ENCODE data around the gene HTR3A.
"Not testable (repeated sequence)": the region's sequence is repeated elsewhere in the genome, so short reads cannot be mapped to it uniquely, and the experiment has no call there.

HTR3A gene

GRCh38 chr11:113974741-113975470 lies at the start of gene HTR3A:
TSS of gene HTR3A (plus strand) at chr11:113975108. CDS start at chr11:113975326, 218 bp downstream.
- Histone ChIP-seq H3K4me3 (no peak within 1 kb of the TSS), H3K27ac (no peak within 1 kb of the TSS)

GRCh38 chr11:113926273-113927197 lies 48.4 kb upstream of the HTR3A start:
- no peak overlapping the region for H3K27ac ChIP-seq
- H3K4me3 ChIP-seq = no peak overlapping the region

GRCh38 chr11:113928311-113928710 lies 46.6 kb upstream of the HTR3A start:
- H3K27ac ChIP-seq = no peak overlapping the region
- H3K4me3 ChIP-seq = no peak overlapping the region

GRCh38 chr11:113932788-113933187 lies 42.1 kb upstream of the HTR3A start:
- H3K27ac ChIP-seq = no peak overlapping the region

GRCh38 chr11:113934193-113934592 lies 40.7 kb upstream of the HTR3A start:
- H3K4me3 ChIP-seq, H3K27ac ChIP-seq: not testable (repeated sequence)

More at GRCh38 chr11:113932788-113933187, 42.1 kb upstream of the HTR3A start:
- H3K4me3 ChIP-seq = no peak overlapping the region

- Histone ChIP-seq H3K27ac (no peak overlapping the region), H3K4me3 (no peak overlapping the region)
Observed at GRCh38 chr11:113934761-113935160, 40.1 kb upstream of the HTR3A start.

- Histone ChIP-seq H3K27ac (no peak overlapping the region), H3K4me3 (no peak overlapping the region)
Observed at GRCh38 chr11:113935858-113936257, 39.0 kb upstream of the HTR3A start.

- Histone ChIP-seq H3K27ac (no peak overlapping the region), H3K4me3 (no peak overlapping the region)
Observed at GRCh38 chr11:113937918-113938317, 37.0 kb upstream of the HTR3A start.

- Histone ChIP-seq H3K27ac (no peak overlapping the region), H3K4me3 (no peak overlapping the region)
Observed at GRCh38 chr11:113942256-113942655, 32.7 kb upstream of the HTR3A start.

- H3K4me3 ChIP-seq, H3K27ac ChIP-seq: not testable (repeated sequence)
Observed at GRCh38 chr11:113946162-113946561, 28.7 kb upstream of the HTR3A start.

- Histone ChIP-seq H3K27ac (no peak overlapping the region), H3K4me3 (no peak overlapping the region)
Observed at GRCh38 chr11:113947994-113948393, 26.9 kb upstream of the HTR3A start.

- Histone ChIP-seq H3K27ac (no peak overlapping the region), H3K4me3 (no peak overlapping the region)
Observed at GRCh38 chr11:113949891-113950290, 25.0 kb upstream of the HTR3A start.

- H3K4me3 ChIP-seq = no peak overlapping the region
Observed at GRCh38 chr11:113951537-113951936, 23.4 kb upstream of the HTR3A start.

GRCh38 chr11:113952070-113952469 lies 22.8 kb upstream of the HTR3A start:
- no peak overlapping the region for H3K27ac ChIP-seq
- no peak overlapping the region for H3K4me3 ChIP-seq

More at GRCh38 chr11:113951537-113951936, 23.4 kb upstream of the HTR3A start:
- H3K27ac ChIP-seq = no peak overlapping the region

GRCh38 chr11:113952588-113952987 lies 22.3 kb upstream of the HTR3A start:
- Histone ChIP-seq H3K27ac (no peak overlapping the region), H3K4me3 (no peak overlapping the region)

GRCh38 chr11:113954235-113954634 lies 20.7 kb upstream of the HTR3A start:
- no peak overlapping the region for H3K4me3 ChIP-seq
- H3K27ac ChIP-seq = no peak overlapping the region

- no peak overlapping the region for H3K27ac ChIP-seq
- no peak overlapping the region for H3K4me3 ChIP-seq
Observed at GRCh38 chr11:113956986-113957385, 17.9 kb upstream of the HTR3A start.

- Histone ChIP-seq H3K4me3 (no peak overlapping the region), H3K27ac (no peak overlapping the region)
Observed at GRCh38 chr11:113960702-113961330, 14.1 kb upstream of the HTR3A start.

GRCh38 chr11:113967361-113967760 lies 7.5 kb upstream of the HTR3A start:
- Histone ChIP-seq H3K27ac (no peak overlapping the region), H3K4me3 (no peak overlapping the region)

- H3K27ac ChIP-seq = no peak overlapping the region
- H3K4me3 ChIP-seq = no peak overlapping the region
Observed at GRCh38 chr11:113971506-113972195, 3.3 kb upstream of the HTR3A start.

Measured in skin epidermis (tissue), 12 donors.